Natural killer cell (primary cell): ENCODE data around the gene SRPRA. TPM values are rescaled to one million over a fixed set of nuclear protein-coding genes. Genes with fewer than 3 reads are reported as not detected.
A peak's percentile ranks its signal among the peaks of the same experiment; 100 is the strongest.

Experiments used
- ATAC-seq, 3 donors: fragments of 150-1000 bp in 2 of 3; fragments of 200-7000 bp in 1 of 3; cut with Tn5 transposase; 1 replicate in 1 of 3; 2 replicates in 2 of 3; pipeline ENCODE4 v1.10.0; 2021; ENCODE audit warnings: mild to moderate bottlenecking in 2 of 3, moderate library complexity in 2 of 3
- DNase-seq, 2 donors: peaks; one replicate each; pipeline versions ENCODE4 v3.0.0 to v3.0.0-alpha.2; 2013 to 2021; ENCODE audit warnings: mixed read lengths in 1 of 2
- H3K27ac ChIP-seq: one replicate; pipeline ENCODE4 v1.5.1; 2013; ENCODE audit warnings: mild to moderate bottlenecking, low read length
- H3K27me3 ChIP-seq: one replicate; pipeline ENCODE4 v1.6.1; 2013; ENCODE audit warnings: low read length; ENCODE audit not compliant: control insufficient read depth, insufficient read depth
- H3K36me3 ChIP-seq: one replicate; pipeline ENCODE4 v1.6.1; 2013; ENCODE audit warnings: low read length; ENCODE audit not compliant: control insufficient read depth, insufficient read depth
- H3K4me1 ChIP-seq: one replicate; pipeline ENCODE4 v1.6.1; 2013; ENCODE audit warnings: low read length; ENCODE audit not compliant: control insufficient read depth, insufficient read depth
- H3K4me3 ChIP-seq: one replicate; pipeline ENCODE4 v1.5.1; 2013; ENCODE audit warnings: low read length
- H3K9me3 ChIP-seq: one replicate; pipeline ENCODE4 v1.6.1; 2013; ENCODE audit warnings: low read length; ENCODE audit not compliant: control insufficient read depth, insufficient read depth
- H3K27ac Mint-ChIP-seq, 2 donors: one replicate each; pipeline ENCODE4 v1.8.0; 2022; ENCODE audit warnings: mild to moderate bottlenecking in 2 of 2, mixed read lengths in 2 of 2, moderate library complexity in 1 of 2
- H3K27me3 Mint-ChIP-seq, 2 donors: one replicate each; pipeline ENCODE4 v1.8.0; 2022; ENCODE audit warnings: low read depth in 2 of 2, mixed read lengths in 2 of 2
- H3K36me3 Mint-ChIP-seq: one replicate; pipeline ENCODE4 v1.8.0; 2022; ENCODE audit warnings: mixed read lengths
- H3K4me1 Mint-ChIP-seq, 2 donors: one replicate each; pipeline ENCODE4 v1.8.0; 2022; ENCODE audit warnings: mixed read lengths in 2 of 2
- H3K4me3 Mint-ChIP-seq: one replicate; pipeline ENCODE4 v1.8.0; 2022; ENCODE audit warnings: mild to moderate bottlenecking, moderate library complexity, mixed read lengths
- H3K9me3 Mint-ChIP-seq, 2 donors: one replicate each; pipeline ENCODE4 v1.8.0; 2022; ENCODE audit warnings: mixed read lengths in 2 of 2
- WGBS: methylation state at CpG from one replicate; pipeline ENCODE4 v1.1.7; 2013; ENCODE audit warnings: missing lambda C conversion rate; ENCODE audit not compliant: insufficient coverage; 5-methylcytosine and 5-hydroxymethylcytosine counted together
- intact Hi-C: fragments of 100-400 bp; cut with micrococcal nuclease; formaldehyde crosslinking; loops from one replicate; pipeline ENCODE4 v1.14.2; 2022
- total RNA-seq, 4 donors: library from RNA; stranded (reverse); fragments of 120-200 nt in 1 of 4; gene quantifications; one replicate each; pipeline versions ENCODE4 v1.2.3 to v1.2.4, GENCODE V29; 2013 to 2022
- TF ChIP-seq, protein P1 (sequence below): fragments of 200-600 bp; IDR thresholded peaks from one replicate; pipeline ENCODE4 v1.8.0; 2022; ENCODE audit warnings: antibody characterized with exemption

Gene SRPRA
- total RNA-seq, 3 donors from 2014 or later (not counting 1 experiment from before 2014, with no cell fraction given) = 188 to 225 (median 195) TPM

DNA sequence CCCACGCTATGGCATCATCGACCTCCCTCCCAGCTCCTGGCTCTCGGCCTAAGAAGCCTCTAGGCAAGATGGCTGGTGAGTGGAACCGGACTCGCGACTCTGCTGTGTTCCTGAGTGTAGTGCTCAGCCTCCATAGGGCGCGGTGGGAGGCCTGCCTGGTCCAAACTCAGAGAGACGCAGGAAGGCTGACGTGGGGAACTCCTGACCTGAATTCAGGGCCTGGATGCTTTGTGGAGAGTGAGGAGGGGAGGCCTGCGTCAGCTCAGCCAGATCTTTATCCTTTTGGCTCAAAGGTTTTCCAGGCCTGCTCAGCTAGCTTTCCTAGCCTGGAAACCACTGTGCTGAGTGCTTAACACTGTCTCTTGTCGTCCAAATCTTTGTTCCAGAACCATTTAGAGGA lies 22.2 kb upstream of the SRPRA start:
- Mint-ChIP-seq H3K36me3 (no peaks in the 10 kb centered on the region), H3K9me3 (no peaks in the 10 kb centered on the region), H3K27ac (no peak overlapping the region), H3K4me1 (peaks cover 4 to 5% of the 10 kb centered on the region in 2 donors), H3K27me3 (no peaks in the 10 kb centered on the region), H3K4me3 (no peak overlapping the region)
- H3K9me3 ChIP-seq = no peaks in the 10 kb centered on the region
- no peaks in the 10 kb centered on the region for H3K27me3 ChIP-seq
- DNase-seq = no peak
- H3K36me3 ChIP-seq = peaks cover 48% of the 10 kb centered on the region
- no peak overlapping the region for H3K27ac ChIP-seq
- H3K4me1 ChIP-seq = no peaks in the 10 kb centered on the region
- WGBS = 98% methylated on average over 12 of the region's 12 CpGs
- intact Hi-C loops = no loop called here
- no peak overlapping the region for H3K4me3 ChIP-seq
- TF ChIP-seq, protein P1, sequence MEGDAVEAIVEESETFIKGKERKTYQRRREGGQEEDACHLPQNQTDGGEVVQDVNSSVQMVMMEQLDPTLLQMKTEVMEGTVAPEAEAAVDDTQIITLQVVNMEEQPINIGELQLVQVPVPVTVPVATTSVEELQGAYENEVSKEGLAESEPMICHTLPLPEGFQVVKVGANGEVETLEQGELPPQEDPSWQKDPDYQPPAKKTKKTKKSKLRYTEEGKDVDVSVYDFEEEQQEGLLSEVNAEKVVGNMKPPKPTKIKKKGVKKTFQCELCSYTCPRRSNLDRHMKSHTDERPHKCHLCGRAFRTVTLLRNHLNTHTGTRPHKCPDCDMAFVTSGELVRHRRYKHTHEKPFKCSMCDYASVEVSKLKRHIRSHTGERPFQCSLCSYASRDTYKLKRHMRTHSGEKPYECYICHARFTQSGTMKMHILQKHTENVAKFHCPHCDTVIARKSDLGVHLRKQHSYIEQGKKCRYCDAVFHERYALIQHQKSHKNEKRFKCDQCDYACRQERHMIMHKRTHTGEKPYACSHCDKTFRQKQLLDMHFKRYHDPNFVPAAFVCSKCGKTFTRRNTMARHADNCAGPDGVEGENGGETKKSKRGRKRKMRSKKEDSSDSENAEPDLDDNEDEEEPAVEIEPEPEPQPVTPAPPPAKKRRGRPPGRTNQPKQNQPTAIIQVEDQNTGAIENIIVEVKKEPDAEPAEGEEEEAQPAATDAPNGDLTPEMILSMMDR = no peak
- no peak for ATAC-seq

DNA sequence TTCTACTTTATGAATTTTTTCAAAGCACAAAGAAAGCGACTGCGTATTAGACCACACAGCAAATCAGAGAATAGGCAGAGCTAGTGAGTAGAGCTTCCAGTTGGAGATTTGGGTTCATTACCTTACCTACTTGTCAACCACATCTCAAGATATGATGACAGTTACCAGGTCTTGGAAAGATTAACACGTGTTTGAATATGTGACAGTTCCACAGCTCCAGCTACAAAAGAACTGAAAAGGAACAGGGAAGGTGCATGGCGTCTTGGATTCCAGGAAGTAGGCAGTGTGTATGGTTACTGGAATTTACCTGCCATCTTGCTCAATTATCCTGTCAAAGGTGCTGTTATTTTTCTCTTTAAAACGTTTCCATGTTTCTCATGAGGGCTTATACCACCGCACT lies 19.5 kb upstream of the SRPRA start:
- H3K9me3 Mint-ChIP-seq = no peaks in the 10 kb centered on the region
- 87% methylated on average over 6 of the region's 6 CpGs for WGBS
- H3K9me3 ChIP-seq = no peaks in the 10 kb centered on the region
- H3K27me3 Mint-ChIP-seq = no peaks in the 10 kb centered on the region
- no peaks in the 10 kb centered on the region for H3K36me3 Mint-ChIP-seq
- H3K27me3 ChIP-seq = no peaks in the 10 kb centered on the region
- peaks cover 15% of the 10 kb centered on the region for H3K4me1 ChIP-seq
- ATAC-seq = no peak
- TF ChIP-seq, protein P1 = no peak
- peaks cover 34% of the 10 kb centered on the region for H3K36me3 ChIP-seq
- no peak overlapping the region for H3K4me3 Mint-ChIP-seq
- intact Hi-C loops = no loop called here
- peaks cover 8 to 20% of the 10 kb centered on the region in 2 donors for H3K4me1 Mint-ChIP-seq
- no peak overlapping the region for H3K27ac ChIP-seq
- no peak overlapping the region for H3K27ac Mint-ChIP-seq
- no peak for DNase-seq
- H3K4me3 ChIP-seq = no peak overlapping the region

DNA sequence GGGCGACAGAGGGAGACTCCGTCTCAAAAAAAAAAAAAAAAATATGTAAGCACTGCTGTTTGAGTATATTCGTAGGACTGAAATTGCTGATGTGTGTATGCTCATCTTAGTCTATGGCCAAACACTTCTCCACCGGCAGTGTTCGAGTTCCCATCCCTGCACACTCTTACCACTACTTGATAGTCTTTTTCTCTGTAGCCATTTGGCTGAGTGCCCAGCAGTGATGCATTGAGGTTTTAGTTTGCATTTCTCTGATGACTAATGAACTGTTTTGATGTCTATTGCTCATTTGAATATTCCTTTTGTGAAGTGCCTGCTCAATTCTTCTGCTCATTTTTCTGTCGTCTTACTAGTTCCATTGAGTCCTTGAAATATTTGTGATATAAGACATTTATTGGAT lies 16.1 kb upstream of the SRPRA start:
- intact Hi-C loops = no loop called here
- TF ChIP-seq, protein P1 = no peak
- no peaks in the 10 kb centered on the region for H3K9me3 Mint-ChIP-seq
- H3K4me3 Mint-ChIP-seq = peak overlapping the region; percentile 38
- 79% methylated on average over 5 of the region's 6 CpGs for WGBS
- Histone ChIP-seq H3K9me3 (no peaks in the 10 kb centered on the region), H3K4me3 (no peak overlapping the region), H3K4me1 (peaks cover 37% of the 10 kb centered on the region), H3K27me3 (no peaks in the 10 kb centered on the region), H3K36me3 (peaks cover 7% of the 10 kb centered on the region), H3K27ac (no peak overlapping the region)
- H3K4me1 Mint-ChIP-seq = peaks cover 24 to 39% of the 10 kb centered on the region in 2 donors
- no peaks in the 10 kb centered on the region for H3K36me3 Mint-ChIP-seq
- DNase-seq (peak in 1 of 2 donors; percentile 90), ATAC-seq (peak in 1 of 3 donors; percentile 12)
- no peaks in the 10 kb centered on the region for H3K27me3 Mint-ChIP-seq
- H3K27ac Mint-ChIP-seq = peak overlapping the region in 1 of 2 donors; percentile 47
